Thoracic aorta (tissue), 2 donors: ENCODE data around the gene IL17RC. TPM values are rescaled to one million over a fixed set of nuclear protein-coding genes. Genes with fewer than 3 reads are reported as not detected.

Experiments used
- ATAC-seq: fragments of 150-250 bp; one replicate; pipeline ENCODE4 v1.8.0; 2017; ENCODE audit warnings: low read depth; ENCODE audit not compliant: insufficient number of reproducible peaks, low FRiP score
- DNase-seq: peaks from one replicate; pipeline ENCODE4 v3.0.0-alpha.2; 2020; ENCODE audit warnings: low spot score
- H3K27ac ChIP-seq, 2 donors: fragments of 200-600 bp; sonication (generic); 1 replicate in 1 of 2; 2 replicates in 1 of 2; pipeline ENCODE4 v1.5.1; 2016; ENCODE audit warnings: mild to moderate bottlenecking in 2 of 2, moderate library complexity in 2 of 2
- H3K27me3 ChIP-seq: fragments of 200-600 bp; sonication (generic); replicated peaks from 2 replicates; pipeline ENCODE4 v1.6.0; 2016; ENCODE audit warnings: mild to moderate bottlenecking; ENCODE audit not compliant: insufficient read depth
- H3K36me3 ChIP-seq: fragments of 200-600 bp; sonication (generic); one replicate; pipeline ENCODE4 v1.5.1; 2016
- H3K4me1 ChIP-seq, 2 donors: fragments of 200-600 bp; sonication (generic); 1 replicate in 1 of 2; 2 replicates in 1 of 2; pipeline versions ENCODE4 v1.5.1 to v1.6.0; 2016; ENCODE audit warnings: low read depth in 2 of 2, mild to moderate bottlenecking in 1 of 2; ENCODE audit not compliant: control insufficient read depth in 1 of 2
- H3K4me3 ChIP-seq: fragments of 200-600 bp; sonication (generic); 2 replicates; pipeline ENCODE4 v1.5.1; 2016; ENCODE audit warnings: mild to moderate bottlenecking
- H3K9me3 ChIP-seq: fragments of 200-600 bp; sonication (generic); 2 replicates; pipeline ENCODE4 v1.5.1; 2016
- CTCF ChIP-seq: fragments of 200-600 bp; sonication (generic); IDR thresholded peaks from one replicate; pipeline ENCODE4 v1.5.1; 2019; ENCODE audit warnings: antibody characterized with exemption
- total RNA-seq, 2 donors: library from RNA; depleted of rRNA; stranded (reverse); fragments of >200 nt; gene quantifications; one replicate each; pipeline versions ENCODE4 v1.1.0 to v1.2.3, GENCODE V29; 2016

Gene IL17RC
- total RNA-seq, 2 donors from 2014 or later, result 52.2 to 59.4 TPM

GRCh38 chr3:9909221-9910013 is 7.5 kb upstream of the IL17RC start:
- no peaks in the 10 kb centered on the region for H3K27me3 ChIP-seq
- ATAC-seq (no peak), DNase-seq (no peak)
- TF ChIP-seq CTCF, result no peak
- no peaks in the 10 kb centered on the region for H3K9me3 ChIP-seq
- H3K27ac ChIP-seq, result no peak overlapping the region
- H3K36me3 ChIP-seq, result no peaks in the 10 kb centered on the region
- peaks cover 2 to 9% of the 10 kb centered on the region in 2 donors for H3K4me1 ChIP-seq
- H3K4me3 ChIP-seq, result no peak overlapping the region

GRCh38 chr3:9911863-9912262 is 5.0 kb upstream of the IL17RC start:
- no peak for TF ChIP-seq CTCF
- H3K4me1 ChIP-seq, result peaks cover 14 to 22% of the 10 kb centered on the region in 2 donors
- no peak for ATAC-seq
- H3K27ac ChIP-seq, result no peak overlapping the region
- H3K27me3 ChIP-seq, result no peaks in the 10 kb centered on the region
- H3K9me3 ChIP-seq, result no peaks in the 10 kb centered on the region
- H3K4me3 ChIP-seq, result no peak overlapping the region
- DNase-seq, result no peak
- H3K36me3 ChIP-seq, result no peaks in the 10 kb centered on the region

GRCh38 chr3:9912294-9912935 is 4.5 kb upstream of the IL17RC start:
- Histone ChIP-seq H3K4me3 (no peak overlapping the region), H3K27ac (no peak overlapping the region), H3K9me3 (no peaks in the 10 kb centered on the region), H3K36me3 (no peaks in the 10 kb centered on the region), H3K4me1 (peaks cover 16 to 26% of the 10 kb centered on the region in 2 donors), H3K27me3 (no peaks in the 10 kb centered on the region)
- ATAC-seq (no peak), DNase-seq (no peak)
- no peak for TF ChIP-seq CTCF

GRCh38 chr3:9913601-9914000 is 3.3 kb upstream of the IL17RC start:
- DNase-seq (no peak), ATAC-seq (no peak)
- Histone ChIP-seq H3K27ac (peak overlapping the region in 1 of 2 donors; percentile 91), H3K4me1 (peaks cover 28 to 38% of the 10 kb centered on the region in 2 donors), H3K27me3 (no peaks in the 10 kb centered on the region), H3K4me3 (no peak overlapping the region), H3K36me3 (no peaks in the 10 kb centered on the region), H3K9me3 (no peaks in the 10 kb centered on the region)
- no peak for TF ChIP-seq CTCF

GRCh38 chr3:9914011-9914410 is 2.9 kb upstream of the IL17RC start:
- no peak for ATAC-seq
- Histone ChIP-seq H3K27ac (peak overlapping the region in 1 of 2 donors; percentile 91), H3K27me3 (no peaks in the 10 kb centered on the region), H3K4me3 (no peak overlapping the region), H3K9me3 (no peaks in the 10 kb centered on the region), H3K36me3 (no peaks in the 10 kb centered on the region), H3K4me1 (peaks cover 29 to 38% of the 10 kb centered on the region in 2 donors)
- DNase-seq, result no peak
- TF ChIP-seq CTCF, result no peak
